H1 (cell line): ENCODE results near the gene TMEM200B. TPM values are rescaled to one million over a fixed set of nuclear protein-coding genes. Genes with fewer than 3 reads are reported as not detected.

Source experiments
- HDAC2 ChIP-seq, 2 experiments: fragments of 300-600 bp in 1 of 2; sonication (generic) in 1 of 2; IDR thresholded peaks; 2 replicates each; pipeline ENCODE4 v1.6.1; 2011 to 2012; ENCODE audit warnings: low read depth in 2 of 2, low read length in 2 of 2, mild to moderate bottlenecking in 2 of 2, moderate library complexity in 2 of 2, borderline replicate concordance in 1 of 2, inconsistent platforms in 1 of 2
- MAFK ChIP-seq: IDR thresholded peaks from 2 replicates; pipeline ENCODE4 v1.6.1; 2012; ENCODE audit warnings: low read depth, mild to moderate bottlenecking, improper control_type of control experiment, low read length
- polyA plus RNA-seq, 7 experiments: library from polyadenylated mRNA; depleted of rRNA in 3 of 7; stranded (reverse) in 5 of 7; unstranded in 2 of 7; fragments of >200 nt in 5 of 7; fragments of 200-250 nt in 2 of 7; gene quantifications; 1 replicate in 5 of 7; 2 replicates in 1 of 7; 4 replicates in 1 of 7; pipeline versions ENCODE4 v1.2.1 to v1.2.3, GENCODE V29; 2011 to 2013; ENCODE audit warnings: missing spikeins in 2 of 7, mixed read lengths in 2 of 7
- total RNA-seq: library from RNA; stranded (reverse); fragmentation: NEBNext Ultra II Directional; extraction: Animal tissue kit (Norgen Biotek cat#: 25700); gene quantifications from 2 replicates; pipeline ENCODE4 v1.2.1, GENCODE V29; 2021
- TF ChIP-seq, protein P1 (sequence below): fragments of 300-600 bp; sonication (generic); IDR thresholded peaks from 2 replicates; pipeline ENCODE4 v1.7.1; 2012; ENCODE audit warnings: low read length, moderate library complexity, mild to moderate bottlenecking, inconsistent platforms; ENCODE audit not compliant: insufficient replicate concordance

TMEM200B gene
- total and polyA plus RNA-seq, 2 of the 8 experiments (the other 6 are each of a cell fraction or from before 2014, with no cell fraction given) = 4.9 to 11.0 TPM

DNA sequence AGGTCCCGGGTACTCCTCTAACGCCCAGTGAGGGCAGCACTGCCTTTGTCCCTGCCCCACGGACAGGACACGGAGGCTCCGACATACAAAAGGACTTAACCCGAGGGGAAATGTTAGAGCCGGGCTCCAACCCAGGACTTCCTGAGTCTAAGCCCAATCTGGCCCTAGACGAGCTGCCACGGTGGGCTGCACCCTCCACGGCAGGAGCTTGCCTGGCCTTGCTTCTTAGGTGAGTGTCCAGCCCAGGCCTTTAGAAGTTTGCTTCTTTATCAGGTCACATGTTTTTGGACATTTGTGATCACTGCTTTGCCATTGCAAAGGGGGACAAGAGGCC, 11.0 kb upstream of the TMEM200B start (continued):
- TF ChIP-seq, protein P1, sequence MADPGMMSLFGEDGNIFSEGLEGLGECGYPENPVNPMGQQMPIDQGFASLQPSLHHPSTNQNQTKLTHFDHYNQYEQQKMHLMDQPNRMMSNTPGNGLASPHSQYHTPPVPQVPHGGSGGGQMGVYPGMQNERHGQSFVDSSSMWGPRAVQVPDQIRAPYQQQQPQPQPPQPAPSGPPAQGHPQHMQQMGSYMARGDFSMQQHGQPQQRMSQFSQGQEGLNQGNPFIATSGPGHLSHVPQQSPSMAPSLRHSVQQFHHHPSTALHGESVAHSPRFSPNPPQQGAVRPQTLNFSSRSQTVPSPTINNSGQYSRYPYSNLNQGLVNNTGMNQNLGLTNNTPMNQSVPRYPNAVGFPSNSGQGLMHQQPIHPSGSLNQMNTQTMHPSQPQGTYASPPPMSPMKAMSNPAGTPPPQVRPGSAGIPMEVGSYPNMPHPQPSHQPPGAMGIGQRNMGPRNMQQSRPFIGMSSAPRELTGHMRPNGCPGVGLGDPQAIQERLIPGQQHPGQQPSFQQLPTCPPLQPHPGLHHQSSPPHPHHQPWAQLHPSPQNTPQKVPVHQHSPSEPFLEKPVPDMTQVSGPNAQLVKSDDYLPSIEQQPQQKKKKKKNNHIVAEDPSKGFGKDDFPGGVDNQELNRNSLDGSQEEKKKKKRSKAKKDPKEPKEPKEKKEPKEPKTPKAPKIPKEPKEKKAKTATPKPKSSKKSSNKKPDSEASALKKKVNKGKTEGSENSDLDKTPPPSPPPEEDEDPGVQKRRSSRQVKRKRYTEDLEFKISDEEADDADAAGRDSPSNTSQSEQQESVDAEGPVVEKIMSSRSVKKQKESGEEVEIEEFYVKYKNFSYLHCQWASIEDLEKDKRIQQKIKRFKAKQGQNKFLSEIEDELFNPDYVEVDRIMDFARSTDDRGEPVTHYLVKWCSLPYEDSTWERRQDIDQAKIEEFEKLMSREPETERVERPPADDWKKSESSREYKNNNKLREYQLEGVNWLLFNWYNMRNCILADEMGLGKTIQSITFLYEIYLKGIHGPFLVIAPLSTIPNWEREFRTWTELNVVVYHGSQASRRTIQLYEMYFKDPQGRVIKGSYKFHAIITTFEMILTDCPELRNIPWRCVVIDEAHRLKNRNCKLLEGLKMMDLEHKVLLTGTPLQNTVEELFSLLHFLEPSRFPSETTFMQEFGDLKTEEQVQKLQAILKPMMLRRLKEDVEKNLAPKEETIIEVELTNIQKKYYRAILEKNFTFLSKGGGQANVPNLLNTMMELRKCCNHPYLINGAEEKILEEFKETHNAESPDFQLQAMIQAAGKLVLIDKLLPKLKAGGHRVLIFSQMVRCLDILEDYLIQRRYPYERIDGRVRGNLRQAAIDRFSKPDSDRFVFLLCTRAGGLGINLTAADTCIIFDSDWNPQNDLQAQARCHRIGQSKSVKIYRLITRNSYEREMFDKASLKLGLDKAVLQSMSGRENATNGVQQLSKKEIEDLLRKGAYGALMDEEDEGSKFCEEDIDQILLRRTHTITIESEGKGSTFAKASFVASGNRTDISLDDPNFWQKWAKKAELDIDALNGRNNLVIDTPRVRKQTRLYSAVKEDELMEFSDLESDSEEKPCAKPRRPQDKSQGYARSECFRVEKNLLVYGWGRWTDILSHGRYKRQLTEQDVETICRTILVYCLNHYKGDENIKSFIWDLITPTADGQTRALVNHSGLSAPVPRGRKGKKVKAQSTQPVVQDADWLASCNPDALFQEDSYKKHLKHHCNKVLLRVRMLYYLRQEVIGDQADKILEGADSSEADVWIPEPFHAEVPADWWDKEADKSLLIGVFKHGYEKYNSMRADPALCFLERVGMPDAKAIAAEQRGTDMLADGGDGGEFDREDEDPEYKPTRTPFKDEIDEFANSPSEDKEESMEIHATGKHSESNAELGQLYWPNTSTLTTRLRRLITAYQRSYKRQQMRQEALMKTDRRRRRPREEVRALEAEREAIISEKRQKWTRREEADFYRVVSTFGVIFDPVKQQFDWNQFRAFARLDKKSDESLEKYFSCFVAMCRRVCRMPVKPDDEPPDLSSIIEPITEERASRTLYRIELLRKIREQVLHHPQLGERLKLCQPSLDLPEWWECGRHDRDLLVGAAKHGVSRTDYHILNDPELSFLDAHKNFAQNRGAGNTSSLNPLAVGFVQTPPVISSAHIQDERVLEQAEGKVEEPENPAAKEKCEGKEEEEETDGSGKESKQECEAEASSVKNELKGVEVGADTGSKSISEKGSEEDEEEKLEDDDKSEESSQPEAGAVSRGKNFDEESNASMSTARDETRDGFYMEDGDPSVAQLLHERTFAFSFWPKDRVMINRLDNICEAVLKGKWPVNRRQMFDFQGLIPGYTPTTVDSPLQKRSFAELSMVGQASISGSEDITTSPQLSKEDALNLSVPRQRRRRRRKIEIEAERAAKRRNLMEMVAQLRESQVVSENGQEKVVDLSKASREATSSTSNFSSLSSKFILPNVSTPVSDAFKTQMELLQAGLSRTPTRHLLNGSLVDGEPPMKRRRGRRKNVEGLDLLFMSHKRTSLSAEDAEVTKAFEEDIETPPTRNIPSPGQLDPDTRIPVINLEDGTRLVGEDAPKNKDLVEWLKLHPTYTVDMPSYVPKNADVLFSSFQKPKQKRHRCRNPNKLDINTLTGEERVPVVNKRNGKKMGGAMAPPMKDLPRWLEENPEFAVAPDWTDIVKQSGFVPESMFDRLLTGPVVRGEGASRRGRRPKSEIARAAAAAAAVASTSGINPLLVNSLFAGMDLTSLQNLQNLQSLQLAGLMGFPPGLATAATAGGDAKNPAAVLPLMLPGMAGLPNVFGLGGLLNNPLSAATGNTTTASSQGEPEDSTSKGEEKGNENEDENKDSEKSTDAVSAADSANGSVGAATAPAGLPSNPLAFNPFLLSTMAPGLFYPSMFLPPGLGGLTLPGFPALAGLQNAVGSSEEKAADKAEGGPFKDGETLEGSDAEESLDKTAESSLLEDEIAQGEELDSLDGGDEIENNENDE = no peak
- TF ChIP-seq HDAC2 (IDR thresholded peaks at IDR 0.05; ENCODE audit: borderline replicate concordance in 1 of 2, low read depth in 2 of 2, low read length in 2 of 2) (no peak), MAFK (no peak)
- TF ChIP-seq, all 59 proteins: peak for 0
